Measurements from ENCODE around the gene TMEM270.

The TMEM270 gene

GRCh38 chr7:73901823-73902597 lies 41.1 kb downstream of the TMEM270 start:
- H3K9me3 ChIP-seq (ENCODE audit: insufficient read depth, low read length), result no peaks in the 10 kb centered on the region
- H3K27me3 ChIP-seq (ENCODE audit: low read length), result no peaks in the 10 kb centered on the region
- H3K4me3 ChIP-seq (ENCODE audit: insufficient read depth, low read length, poor library complexity, severe bottlenecking), result no peak overlapping the region
- H3F3A ChIP-seq (ENCODE audit: insufficient read depth), result no peaks in the 10 kb centered on the region
- no peak overlapping the region for H3K4me2 ChIP-seq (ENCODE audit: low read depth, low read length, poor library complexity, severe bottlenecking)
- H4K20me1 ChIP-seq (ENCODE audit: low read depth, low read length), result no peaks in the 10 kb centered on the region
- TF ChIP-seq EZH2phosphoT487 (conservative IDR thresholded peaks at IDR 0.05; ENCODE audit: low read length), result no peak
- TF ChIP-seq, protein P1, sequence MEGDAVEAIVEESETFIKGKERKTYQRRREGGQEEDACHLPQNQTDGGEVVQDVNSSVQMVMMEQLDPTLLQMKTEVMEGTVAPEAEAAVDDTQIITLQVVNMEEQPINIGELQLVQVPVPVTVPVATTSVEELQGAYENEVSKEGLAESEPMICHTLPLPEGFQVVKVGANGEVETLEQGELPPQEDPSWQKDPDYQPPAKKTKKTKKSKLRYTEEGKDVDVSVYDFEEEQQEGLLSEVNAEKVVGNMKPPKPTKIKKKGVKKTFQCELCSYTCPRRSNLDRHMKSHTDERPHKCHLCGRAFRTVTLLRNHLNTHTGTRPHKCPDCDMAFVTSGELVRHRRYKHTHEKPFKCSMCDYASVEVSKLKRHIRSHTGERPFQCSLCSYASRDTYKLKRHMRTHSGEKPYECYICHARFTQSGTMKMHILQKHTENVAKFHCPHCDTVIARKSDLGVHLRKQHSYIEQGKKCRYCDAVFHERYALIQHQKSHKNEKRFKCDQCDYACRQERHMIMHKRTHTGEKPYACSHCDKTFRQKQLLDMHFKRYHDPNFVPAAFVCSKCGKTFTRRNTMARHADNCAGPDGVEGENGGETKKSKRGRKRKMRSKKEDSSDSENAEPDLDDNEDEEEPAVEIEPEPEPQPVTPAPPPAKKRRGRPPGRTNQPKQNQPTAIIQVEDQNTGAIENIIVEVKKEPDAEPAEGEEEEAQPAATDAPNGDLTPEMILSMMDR (IDR thresholded peaks at IDR 0.05; ENCODE audit: insufficient read depth, low read length, poor library complexity, severe bottlenecking), result no peak
- H3K79me2 ChIP-seq (ENCODE audit: insufficient read depth, low read length), result no peaks in the 10 kb centered on the region
- H2AFZ ChIP-seq (ENCODE audit: low read depth, low read length, severe bottlenecking), result no peak overlapping the region
- no peak overlapping the region for H3K27ac ChIP-seq (ENCODE audit: low read depth, low read length)
- H3K36me3 ChIP-seq (ENCODE audit: low read length), result no peaks in the 10 kb centered on the region
- H3K9me2 ChIP-seq (replicated peaks; ENCODE audit: insufficient read depth, low read length), result no peaks in the 10 kb centered on the region
- no peak overlapping the region for H3K9ac ChIP-seq (ENCODE audit: low read length)

GRCh38 chr7:73903321-73904218 lies 42.6 kb downstream of the TMEM270 start:
- no peaks in the 10 kb centered on the region for H3K79me2 ChIP-seq (ENCODE audit: insufficient read depth, low read length)
- H3K27ac ChIP-seq (ENCODE audit: low read depth, low read length), result no peak overlapping the region
- H3K4me3 ChIP-seq (ENCODE audit: insufficient read depth, low read length, poor library complexity, severe bottlenecking), result no peak overlapping the region
- no peaks in the 10 kb centered on the region for H4K20me1 ChIP-seq (ENCODE audit: low read depth, low read length)
- H2AFZ ChIP-seq (ENCODE audit: low read depth, low read length, severe bottlenecking), result no peak overlapping the region
- no peaks in the 10 kb centered on the region for H3K9me3 ChIP-seq (ENCODE audit: insufficient read depth, low read length)
- TF ChIP-seq, protein P1 (IDR thresholded peaks at IDR 0.05; ENCODE audit: insufficient read depth, low read length, poor library complexity, severe bottlenecking), result no peak
- no peak for TF ChIP-seq EZH2phosphoT487 (conservative IDR thresholded peaks at IDR 0.05; ENCODE audit: low read length)
- no peaks in the 10 kb centered on the region for H3F3A ChIP-seq (ENCODE audit: insufficient read depth)
- no peak overlapping the region for H3K4me2 ChIP-seq (ENCODE audit: low read depth, low read length, poor library complexity, severe bottlenecking)
- H3K9ac ChIP-seq (ENCODE audit: low read length), result no peak overlapping the region
- no peaks in the 10 kb centered on the region for H3K9me2 ChIP-seq (replicated peaks; ENCODE audit: insufficient read depth, low read length)
- no peaks in the 10 kb centered on the region for H3K27me3 ChIP-seq (ENCODE audit: low read length)
- H3K36me3 ChIP-seq (ENCODE audit: low read length), result no peaks in the 10 kb centered on the region

- Histone ChIP-seq H3K36me3 (ENCODE audit: low read length) (no peaks in the 10 kb centered on the region), H3K79me2 (ENCODE audit: insufficient read depth, low read length) (no peaks in the 10 kb centered on the region), H3K4me2 (ENCODE audit: low read depth, low read length, poor library complexity, severe bottlenecking) (no peak overlapping the region), H3K27ac (ENCODE audit: low read depth, low read length) (no peak overlapping the region), H3K27me3 (ENCODE audit: low read length) (no peaks in the 10 kb centered on the region), H3K9me3 (ENCODE audit: insufficient read depth, low read length) (no peaks in the 10 kb centered on the region), H3K9me2 (replicated peaks; ENCODE audit: insufficient read depth, low read length) (no peaks in the 10 kb centered on the region), H3F3A (ENCODE audit: insufficient read depth) (no peaks in the 10 kb centered on the region), H3K9ac (ENCODE audit: low read length) (no peak overlapping the region), H3K4me3 (ENCODE audit: insufficient read depth, low read length, poor library complexity, severe bottlenecking) (no peak overlapping the region), H2AFZ (ENCODE audit: low read depth, low read length, severe bottlenecking) (no peak overlapping the region), H4K20me1 (ENCODE audit: low read depth, low read length) (no peaks in the 10 kb centered on the region)
- TF ChIP-seq EZH2phosphoT487 (conservative IDR thresholded peaks at IDR 0.05; ENCODE audit: low read length), result no peak
- TF ChIP-seq, protein P1 (IDR thresholded peaks at IDR 0.05; ENCODE audit: insufficient read depth, low read length, poor library complexity, severe bottlenecking), result no peak
Observed at GRCh38 chr7:73904219-73905137, 43.5 kb downstream of the TMEM270 start.
